GM19043 (cell line): Measurements from ENCODE around the gene UBAC2.

Experiments
- ATAC-seq: cut with Tn5 transposase; IDR thresholded peaks from one replicate; pipeline ENCODE4 v1.9.1; 2021; ENCODE audit warnings: low read depth; ENCODE audit not compliant: unreplicated experiment

The UBAC2 gene

DNA sequence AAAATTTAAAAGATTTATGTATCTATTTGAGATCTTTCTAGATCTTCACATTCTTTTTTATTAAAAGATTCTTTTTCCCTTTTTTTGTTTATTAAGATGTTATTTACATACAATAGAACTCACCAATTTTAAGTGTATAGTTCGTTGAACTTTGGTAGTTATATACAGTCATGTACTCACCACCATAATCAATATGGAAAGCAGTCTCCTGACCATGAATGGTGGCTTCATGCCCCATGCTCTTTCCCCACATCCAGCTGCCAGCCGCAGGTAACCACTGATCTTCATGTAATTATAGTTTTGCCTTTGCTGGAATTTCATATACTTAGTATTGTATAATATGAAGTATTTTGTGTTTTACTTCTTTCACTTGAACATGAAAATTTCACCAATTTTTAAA, 127.1 kb downstream of the UBAC2 start:
- no peak for ATAC-seq

DNA sequence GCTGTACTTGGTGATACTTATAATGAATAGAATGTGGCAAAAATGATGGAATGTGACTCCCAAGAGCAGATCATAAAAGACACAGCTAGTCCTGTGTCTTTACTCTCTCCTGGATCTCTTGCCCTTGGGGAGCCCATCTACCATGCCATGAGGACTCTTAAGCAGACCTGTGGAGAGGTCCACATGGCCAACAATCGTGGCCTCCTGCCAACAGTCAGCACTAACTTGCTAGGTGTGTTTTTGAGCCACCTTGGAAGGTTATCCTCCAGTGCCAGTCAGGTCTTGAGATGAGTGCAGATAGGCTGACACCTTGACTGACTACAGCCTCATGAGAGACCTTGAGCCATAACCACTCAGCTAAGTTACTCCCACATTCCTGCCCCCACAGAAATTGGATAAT, 128.8 kb downstream of the UBAC2 start:
- no peak for ATAC-seq

DNA sequence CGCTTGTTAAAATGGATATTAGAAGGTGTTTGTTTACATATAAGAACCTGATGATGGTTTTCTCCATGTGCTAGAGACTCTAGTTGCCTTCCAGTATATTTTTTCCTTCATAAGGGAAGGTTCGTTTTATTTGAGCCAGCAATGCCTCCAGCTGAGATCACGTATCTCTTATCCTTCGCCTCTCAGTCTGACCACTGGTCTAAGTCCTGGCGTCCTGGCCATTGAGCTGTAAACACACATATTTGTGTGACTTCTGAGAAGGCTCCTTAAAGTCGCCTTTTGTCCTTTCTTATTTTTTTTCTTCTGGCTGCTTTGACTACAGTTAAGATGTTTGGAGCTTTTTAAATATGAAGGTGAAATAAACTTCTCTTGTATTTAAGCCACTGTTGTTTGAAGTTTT, 130.3 kb downstream of the UBAC2 start:
- no peak for ATAC-seq

DNA sequence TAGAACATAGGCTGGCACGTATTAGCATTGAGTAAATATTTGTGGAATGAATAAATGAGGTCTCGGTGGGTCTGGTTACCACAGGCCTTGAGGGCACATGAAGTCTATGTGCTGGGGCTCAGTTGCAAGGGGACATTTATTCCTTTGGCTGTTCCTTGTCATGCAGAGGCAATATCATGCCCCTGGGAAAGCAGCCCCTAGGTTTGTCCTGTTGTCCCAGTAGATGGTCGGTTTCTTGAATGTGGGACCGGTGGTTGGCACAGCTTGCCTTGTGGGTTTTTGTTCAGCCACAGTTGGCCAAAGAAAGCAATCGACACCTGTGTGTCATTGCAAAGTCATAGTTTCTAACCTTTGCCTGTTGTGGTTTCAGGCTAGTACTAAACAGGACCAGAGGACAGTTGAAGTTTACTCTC, 131.2 kb downstream of the UBAC2 start:
- peak; percentile 78 for ATAC-seq

DNA sequence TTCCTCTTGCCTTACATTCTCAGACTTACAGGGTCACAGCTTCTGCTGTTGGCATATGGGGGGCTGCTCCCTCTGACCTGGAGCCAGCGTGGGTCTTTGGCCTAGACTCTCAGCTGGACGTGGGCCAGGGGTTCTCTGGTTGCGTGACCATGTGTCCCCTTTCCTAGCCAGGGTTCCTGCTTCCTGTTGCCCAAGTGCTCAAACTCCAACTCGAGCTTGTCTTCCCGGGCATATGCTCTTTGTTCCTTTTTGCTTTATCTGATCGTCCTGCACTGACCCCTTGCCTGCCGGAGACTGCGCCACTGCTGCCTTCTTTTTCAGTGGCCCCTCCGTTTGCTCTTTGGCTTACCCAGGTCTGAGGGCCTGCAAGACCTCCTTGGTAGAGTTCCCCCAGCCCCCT, 131.8 kb downstream of the UBAC2 start:
- peak; percentile 8 for ATAC-seq

DNA sequence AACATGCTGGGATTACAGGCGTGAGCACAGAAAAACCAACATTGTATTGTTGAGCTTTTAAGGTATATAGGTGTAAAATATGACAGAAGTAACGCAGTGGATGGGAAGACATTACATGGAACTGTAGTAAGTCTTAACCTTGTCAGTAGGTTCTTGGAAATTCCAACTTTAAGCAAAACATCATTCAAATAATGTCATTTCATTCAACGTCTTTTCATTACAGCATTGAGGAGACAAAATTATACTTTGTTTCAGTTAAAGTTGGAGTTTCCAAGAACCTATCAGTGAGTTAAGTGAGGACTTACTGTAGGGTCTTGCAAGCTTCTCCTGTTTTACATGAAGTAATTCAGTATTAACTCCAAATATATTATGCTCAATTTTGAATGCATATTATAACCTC, 133.6 kb downstream of the UBAC2 start:
- ATAC-seq = no peak

DNA sequence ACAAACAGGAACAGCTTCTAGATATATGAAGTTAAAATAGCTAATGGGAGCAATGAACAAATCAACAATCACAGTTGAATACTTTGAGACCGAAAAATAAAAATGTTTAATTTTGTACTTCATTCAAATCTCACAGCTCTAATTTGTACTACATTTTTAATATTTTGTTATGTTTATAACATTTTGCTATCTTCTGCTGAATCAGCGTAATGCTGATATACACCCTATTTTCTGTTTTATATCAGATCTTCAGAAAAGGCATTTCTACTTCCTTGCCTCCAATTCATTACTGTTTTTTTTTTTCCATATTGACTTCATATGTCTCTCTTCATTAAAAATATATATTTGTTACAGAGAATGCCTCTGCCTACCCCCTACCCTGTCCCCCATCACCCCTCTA, 134.4 kb downstream of the UBAC2 start:
- ATAC-seq = no peak

DNA sequence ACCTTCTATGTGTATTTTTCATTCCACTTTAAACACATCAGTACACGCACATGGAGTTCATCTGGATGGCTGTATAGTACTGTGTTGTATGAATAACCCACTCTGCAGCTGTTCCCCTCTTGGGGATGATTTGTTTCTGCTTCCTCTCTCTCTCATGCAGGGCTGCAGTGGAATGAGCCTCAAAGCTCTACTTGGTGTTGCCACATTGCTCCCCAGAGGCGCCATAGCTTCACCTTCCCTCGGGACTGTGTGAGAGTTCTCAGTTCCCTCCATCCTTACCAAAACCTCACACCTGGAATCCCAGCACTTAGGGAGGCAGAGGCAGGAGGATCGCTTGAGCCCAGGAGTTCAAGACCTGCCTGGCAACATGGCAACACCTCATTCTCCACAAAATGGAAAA, 134.9 kb downstream of the UBAC2 start:
- ATAC-seq = peak; percentile 78

DNA sequence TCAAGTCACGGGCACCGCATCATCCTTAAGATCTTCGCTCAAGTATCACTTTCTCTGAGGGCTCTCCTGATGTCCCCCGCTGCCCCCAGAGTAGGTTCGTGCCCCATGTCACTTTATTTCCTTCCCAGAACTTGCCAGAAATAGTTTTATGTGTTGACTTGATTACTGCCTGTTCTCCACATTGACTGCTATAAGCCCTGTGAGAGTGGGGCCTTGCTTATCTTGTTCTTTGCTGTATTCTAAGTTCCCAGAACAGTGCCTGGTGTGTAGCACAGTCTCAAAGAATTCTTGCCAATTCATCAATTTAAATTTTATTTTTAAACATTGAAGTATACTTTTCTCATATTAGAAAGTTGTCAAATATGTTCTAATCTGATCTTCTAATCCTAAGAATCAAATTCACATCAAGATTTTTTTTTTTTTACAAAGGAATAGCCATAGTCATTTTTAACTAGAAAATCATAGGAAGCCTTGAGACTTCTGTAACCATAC, 138.6 kb downstream of the UBAC2 start:
- no peak for ATAC-seq

DNA sequence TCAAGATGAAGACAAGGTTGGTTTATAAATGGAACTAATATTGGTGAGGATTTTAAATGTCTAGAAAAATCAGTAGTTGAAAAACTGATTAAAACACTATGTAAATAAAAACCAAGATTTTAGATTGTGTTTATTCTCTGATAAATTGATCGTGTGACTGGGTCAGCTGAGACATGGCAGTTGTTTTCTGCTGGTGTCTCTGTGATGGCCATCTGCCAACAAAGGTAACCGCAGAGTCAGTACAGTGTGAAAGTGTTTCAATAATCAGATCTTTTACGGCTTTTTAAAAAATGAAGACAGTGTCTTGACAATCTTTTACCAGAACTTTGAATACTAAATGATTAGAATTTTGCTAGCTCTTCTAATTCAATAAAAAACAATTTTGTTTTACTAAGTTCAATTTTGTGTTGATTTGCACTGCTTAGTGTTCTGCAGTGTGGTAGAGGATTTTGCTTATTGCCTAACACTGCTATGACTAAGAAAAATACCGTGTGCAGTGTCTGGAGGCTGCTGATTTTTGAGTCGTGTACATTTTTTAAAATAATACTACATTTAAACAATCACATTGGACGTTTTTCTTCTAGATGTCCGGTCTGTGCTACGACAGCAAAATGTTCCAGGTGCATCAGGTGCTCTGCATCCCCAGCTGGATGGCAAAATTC, 139.2 kb downstream of the UBAC2 start:
- ATAC-seq = no peak

DNA sequence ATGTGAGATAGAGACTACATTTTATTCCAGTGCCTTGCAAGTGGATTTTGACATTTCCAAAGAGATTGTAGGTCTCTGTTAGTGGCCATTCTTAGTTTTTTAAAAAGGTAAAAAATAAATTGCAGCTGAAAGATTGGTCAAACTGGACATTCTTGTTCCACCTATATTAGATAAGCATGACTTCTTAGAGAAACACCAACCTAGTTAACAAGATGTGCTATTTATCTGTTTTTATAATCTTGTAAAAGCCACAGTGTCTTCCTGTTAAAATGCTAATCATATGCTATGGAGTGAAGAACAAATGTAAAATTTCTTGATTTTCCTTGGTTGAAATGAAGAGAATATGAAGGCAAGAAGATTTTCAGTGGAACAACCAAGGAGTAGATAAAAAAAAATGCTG, 140.0 kb downstream of the UBAC2 start:
- no peak for ATAC-seq

DNA sequence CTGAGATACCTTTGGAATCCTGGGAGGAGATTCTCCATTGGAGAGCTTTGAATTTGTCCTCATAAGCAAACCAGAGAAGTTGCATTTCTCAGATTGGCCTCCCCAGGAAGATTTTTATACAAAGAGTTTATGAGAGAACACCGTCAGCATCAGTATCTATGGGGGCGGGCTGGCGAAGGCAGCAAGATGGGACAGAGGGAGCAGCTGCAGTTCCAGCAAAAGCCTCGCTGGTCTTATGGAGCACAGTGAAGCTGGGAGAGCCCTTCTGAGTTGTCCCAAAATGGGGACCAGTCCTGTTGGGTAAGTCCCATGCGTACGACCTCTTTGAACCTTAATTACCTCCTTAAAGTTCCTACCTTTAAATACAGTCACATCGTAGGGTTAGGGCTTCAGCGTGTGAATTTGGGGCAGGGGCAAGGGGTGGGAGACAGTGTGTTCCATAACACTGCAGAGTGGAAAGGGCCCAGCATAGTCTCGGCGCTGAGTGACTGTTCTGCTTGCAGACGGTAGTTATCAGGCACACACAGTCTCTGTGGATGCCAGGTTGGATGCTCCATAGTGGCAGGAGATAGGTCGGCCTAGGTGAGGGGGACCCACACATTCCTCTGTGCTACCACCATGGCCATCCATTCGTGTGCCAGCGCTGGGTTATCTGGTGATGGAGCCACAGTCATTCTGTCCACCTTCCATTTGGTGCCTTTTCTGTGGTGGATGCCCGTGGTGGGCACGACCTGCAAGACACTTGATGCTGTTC, 141.5 kb downstream of the UBAC2 start:
- no peak for ATAC-seq

DNA sequence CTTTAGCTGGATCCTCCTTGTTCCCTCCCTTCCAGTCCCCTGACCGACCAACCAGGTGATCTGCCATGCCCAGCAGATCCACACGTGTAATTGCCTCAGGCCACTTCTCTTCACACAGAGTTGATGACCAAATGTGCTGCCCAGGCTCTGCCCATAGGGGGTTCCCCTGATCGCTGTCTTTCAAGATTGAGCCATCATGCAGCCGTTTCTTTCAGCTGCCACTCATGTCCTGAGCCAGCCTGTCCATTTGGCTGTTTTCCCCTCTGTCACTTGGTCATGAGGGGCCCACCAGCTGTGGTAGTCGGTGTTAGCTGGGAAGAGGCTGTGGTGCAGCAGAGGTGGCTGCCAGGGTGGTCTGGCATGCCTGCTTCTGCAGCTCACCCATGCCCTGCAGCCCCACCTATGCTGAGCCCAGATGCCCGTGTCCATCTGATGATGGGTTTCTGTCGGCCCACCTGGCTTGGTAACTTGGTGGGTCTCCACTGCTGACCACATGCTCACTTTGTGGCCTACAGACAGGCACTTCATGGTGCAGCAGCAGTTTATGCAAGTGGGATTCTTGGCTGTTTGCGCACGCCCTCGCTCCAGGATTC, 142.2 kb downstream of the UBAC2 start:
- ATAC-seq = no peak

DNA sequence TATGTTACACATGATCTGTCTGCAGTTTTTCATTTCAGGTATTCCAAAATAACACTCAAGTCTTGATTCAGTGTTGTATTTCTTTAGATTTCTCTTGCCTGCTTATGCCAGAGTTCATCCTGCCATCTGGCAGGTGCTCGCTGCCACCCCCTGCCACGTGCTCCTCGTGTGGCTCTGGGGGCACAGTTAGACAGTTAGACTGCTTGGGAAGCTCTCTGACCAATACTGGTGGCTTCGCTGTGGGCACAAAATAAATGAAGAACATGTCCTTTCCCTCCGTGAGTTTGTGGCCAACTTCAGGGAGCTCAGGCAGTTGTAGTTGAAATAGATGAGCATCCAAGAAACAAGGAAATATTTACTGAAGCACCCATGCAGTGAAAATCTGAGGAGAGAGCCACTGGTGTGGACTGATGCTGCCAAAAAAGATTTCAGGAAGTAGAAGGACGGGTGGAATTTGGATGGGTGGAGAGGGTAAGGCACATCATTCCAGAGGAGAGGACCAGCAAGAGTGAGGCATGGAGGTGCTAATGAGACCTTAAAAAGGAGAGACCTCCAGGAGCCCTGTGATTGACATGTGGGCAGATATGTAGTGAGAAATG, 144.1 kb downstream of the UBAC2 start:
- no peak for ATAC-seq

DNA sequence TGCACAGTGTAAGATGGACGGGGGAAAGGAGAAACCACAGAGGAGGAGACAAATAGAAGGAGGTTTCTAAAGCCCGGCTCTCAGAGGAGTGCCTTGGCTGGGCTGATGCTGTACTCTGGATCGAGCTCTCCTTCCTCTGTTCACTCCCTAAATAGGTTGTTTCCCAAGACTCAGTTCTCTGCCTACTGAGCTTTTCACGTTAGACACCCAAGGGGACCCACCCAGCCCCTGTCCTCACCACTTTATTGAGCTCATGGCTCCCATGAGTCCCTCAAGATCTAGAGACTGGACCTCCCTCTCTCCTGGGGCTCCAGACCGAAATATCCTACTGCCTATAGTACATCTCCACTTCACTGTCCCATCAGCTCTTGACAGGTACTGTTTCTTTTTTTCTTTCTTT, 144.7 kb downstream of the UBAC2 start:
- no peak for ATAC-seq

DNA sequence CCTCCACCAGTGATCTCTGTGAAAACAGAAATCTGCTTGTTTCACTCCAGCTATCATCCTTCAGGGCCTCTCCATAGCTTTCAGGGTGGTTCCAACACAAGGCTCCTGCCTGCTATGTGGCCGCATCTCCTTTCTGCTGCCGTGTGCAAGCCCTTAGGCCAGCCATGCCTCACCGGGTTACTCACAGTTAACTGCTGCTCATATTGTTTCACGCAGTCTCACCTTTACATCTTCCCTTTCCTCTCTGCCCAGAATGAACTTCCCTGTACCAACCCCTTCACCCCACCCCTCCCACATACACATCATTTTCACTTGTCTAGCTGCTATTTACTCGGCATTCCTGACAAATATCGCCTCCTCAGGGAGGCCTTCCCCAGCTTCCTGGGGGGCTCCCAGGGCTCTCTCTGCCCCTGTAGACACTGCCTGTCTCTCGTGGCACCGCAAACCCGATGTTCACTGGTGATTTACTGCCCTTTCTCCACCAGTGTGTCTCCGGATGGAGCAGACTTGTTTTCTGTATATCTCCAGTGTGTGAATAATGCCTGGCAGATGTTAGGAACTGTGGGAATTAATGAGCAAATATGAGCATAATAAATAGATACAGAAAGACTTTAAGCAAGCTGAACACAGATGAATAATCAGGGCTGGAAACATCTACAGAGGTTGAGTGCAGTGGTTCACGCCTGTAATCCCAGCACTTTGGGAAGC, 145.8 kb downstream of the UBAC2 start:
- ATAC-seq = no peak

DNA sequence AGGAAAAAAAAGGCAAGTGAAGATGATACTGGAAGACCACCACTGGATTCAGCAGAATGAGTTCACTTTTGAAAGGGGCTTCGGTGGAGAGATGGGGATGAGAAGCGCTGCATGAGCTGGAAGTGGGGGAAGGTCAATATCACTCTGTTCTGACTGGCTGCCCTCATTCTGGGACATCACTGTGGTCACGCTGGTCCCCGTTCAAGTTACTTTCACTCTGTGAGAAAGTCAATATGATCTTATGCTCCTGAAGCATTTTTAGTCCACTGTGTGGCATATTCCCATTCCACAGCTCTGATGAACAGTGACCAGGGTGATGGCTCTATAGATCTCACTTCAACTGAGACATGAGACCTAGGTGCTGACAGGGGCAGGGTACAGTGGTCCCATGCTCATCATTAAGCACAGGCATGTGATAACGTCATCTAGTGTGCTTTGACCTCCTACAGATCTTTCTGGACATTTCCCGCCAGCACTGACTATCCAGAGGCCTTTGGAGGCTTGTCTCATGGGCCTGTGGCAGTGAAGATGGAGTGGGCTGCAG, 146.8 kb downstream of the UBAC2 start:
- ATAC-seq = no peak

DNA sequence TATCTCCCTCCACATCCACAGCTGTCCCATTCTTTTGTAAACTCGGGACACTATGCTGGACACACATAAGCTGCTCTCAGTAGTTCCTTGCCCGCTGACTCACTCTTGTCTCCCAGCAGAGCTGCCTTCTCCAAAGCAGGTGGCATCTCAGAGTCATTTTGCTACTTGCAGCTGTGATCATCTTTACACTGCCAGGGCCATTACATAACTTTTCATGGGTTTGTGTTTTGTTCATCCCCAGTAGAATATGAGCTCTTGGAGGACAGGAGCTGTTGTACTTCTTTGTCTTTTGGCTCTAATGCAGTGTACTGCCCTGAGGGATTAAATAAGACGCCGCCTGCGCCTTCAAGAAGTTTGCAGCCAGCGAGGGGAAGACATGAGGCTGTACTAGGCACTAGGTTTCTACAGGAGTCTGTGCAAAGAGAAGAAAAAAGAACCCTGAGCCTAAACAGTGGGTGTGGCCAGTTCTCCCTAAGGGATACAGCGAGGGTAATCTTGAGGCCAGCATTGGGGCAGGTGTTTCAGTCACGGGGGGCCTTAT, 147.3 kb downstream of the UBAC2 start:
- ATAC-seq = peak; percentile 55

DNA sequence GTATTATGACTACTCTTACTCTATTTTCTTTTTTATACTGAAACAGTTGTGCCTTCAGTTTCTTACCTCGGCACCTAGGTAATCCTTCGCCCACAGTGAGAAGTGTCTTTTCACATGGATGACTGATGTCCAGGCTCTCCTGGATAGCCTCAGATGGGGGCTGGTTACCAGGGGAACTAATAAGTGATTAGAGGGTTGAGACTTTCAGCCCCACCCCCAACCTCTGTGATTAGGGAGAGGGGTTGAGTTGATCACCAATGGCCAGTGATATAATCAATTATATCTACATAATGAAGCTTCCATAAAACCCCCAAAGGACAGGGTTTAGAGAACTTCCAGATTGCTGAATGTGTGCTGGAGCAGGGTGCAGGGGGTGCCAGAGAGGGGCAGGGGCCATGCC, 149.5 kb downstream of the UBAC2 start:
- no peak for ATAC-seq

DNA sequence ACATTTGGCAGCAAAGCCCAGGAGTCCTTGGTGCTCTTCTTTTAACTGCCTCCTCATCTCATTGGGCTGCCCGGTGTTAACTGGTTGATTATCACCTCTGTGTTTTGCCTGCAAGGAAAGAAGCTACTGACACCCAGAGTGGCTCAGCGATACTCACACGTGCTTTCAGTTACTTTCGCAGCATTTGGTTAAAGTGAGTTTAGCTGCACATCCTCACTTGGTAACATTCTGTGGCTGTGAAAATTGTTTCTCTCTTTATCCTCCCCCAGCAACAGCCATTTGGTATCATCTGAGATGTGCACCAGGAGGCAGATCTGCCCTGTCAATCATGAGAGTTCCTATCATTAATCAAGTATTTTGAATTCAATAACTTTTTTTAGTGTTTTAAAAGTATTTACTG, 151.1 kb downstream of the UBAC2 start:
- peak; percentile 22 for ATAC-seq
